K562 (cell line): ENCODE results near the gene TTC28. TPM values are rescaled to one million over a fixed set of nuclear protein-coding genes. Genes with fewer than 3 reads are reported as not detected.

Experiments used
- ATAC-seq: fragments of 200-7000 bp; cut with Tn5 transposase; 3 replicates; pipeline ENCODE4 v1.9.1; 2020; ENCODE audit warnings: moderate library complexity
- BruUV-seq: library from RNA; stranded (reverse); fragments of 400-500 nt; replicated peaks from 2 replicates; lab custom pipeline; 2021; lab: Mats Ljungman, UMichigan
- CTCF ChIA-PET: fragments of 300-600 bp; formaldehyde crosslinking; extraction: SDS; loops from one replicate; lab custom pipeline; 2021; ENCODE audit warnings: low intra/inter-chr PET ratio; lab: Yijun Ruan, JAX
- POLR2A ChIA-PET: fragments of 300-600, 350-650 bp; sonication (Branson Sonifier 250); formaldehyde crosslinking; extraction: SDS; loops from one replicate; lab custom pipeline; 2021; ENCODE audit warnings: antibody characterized with exemption, inconsistent platforms; lab: Yijun Ruan, JAX
- DNase-seq, 4 experiments: peaks; one replicate each; pipeline versions ENCODE4 v3.0.0 to v3.0.0-alpha.2; 2011 to 2018; ENCODE audit warnings: low spot score in 3 of 4, mixed read lengths in 3 of 4; ENCODE audit errors: extremely low read depth in 1 of 4
- FAIRE-seq: peaks from 2 replicates; lab custom pipeline; 2011; peaks lifted over from hg19 to GRCh38; lab: Jason Lieb, UNC
- H2AFZ ChIP-seq: 2 replicates; pipeline ENCODE4 v1.6.0; 2011; ENCODE audit warnings: low read depth, low read length, control low read depth, inconsistent platforms
- H3K27ac ChIP-seq: fragments of 200-600 bp; 3 replicates; pipeline ENCODE4 v1.8.0; 2011; ENCODE audit warnings: low read depth, mild to moderate bottlenecking, control low read depth, inconsistent platforms, low read length, moderate library complexity, mixed read lengths; ENCODE audit errors: extremely low read depth
- H3K27me3 ChIP-seq, 2 experiments: fragments of 300-600 bp in 1 of 2; 2 replicates in 1 of 2; 3 replicates in 1 of 2; pipeline versions ENCODE4 v1.6.0 to v1.8.0; 2011; ENCODE audit warnings: inconsistent platforms in 2 of 2, low read length in 2 of 2, mild to moderate bottlenecking in 1 of 2, mixed read lengths in 1 of 2, moderate library complexity in 1 of 2; ENCODE audit not compliant: control insufficient read depth in 2 of 2, insufficient read depth in 2 of 2
- H3K36me3 ChIP-seq: fragments of 300-600 bp; 3 replicates; pipeline ENCODE4 v1.8.0; 2011; ENCODE audit warnings: mild to moderate bottlenecking, low read length, inconsistent platforms; ENCODE audit not compliant: control insufficient read depth, insufficient read depth
- H3K4me1 ChIP-seq, 2 experiments: fragments of 200-600 bp in 1 of 2; replicated peaks in 1 of 2; 2 replicates in 1 of 2; 3 replicates in 1 of 2; pipeline versions ENCODE4 v1.5.1 to v1.8.0; 2011; ENCODE audit warnings: inconsistent platforms in 2 of 2, low read length in 2 of 2, mild to moderate bottlenecking in 1 of 2, mixed read lengths in 1 of 2, moderate library complexity in 1 of 2; ENCODE audit not compliant: control insufficient read depth in 2 of 2, insufficient read depth in 2 of 2
- H3K4me2 ChIP-seq: 2 replicates; pipeline ENCODE4 v1.6.1; 2011; ENCODE audit warnings: low read length, control low read depth, inconsistent platforms, mixed read lengths; ENCODE audit not compliant: insufficient read depth
- H3K4me3 ChIP-seq: fragments of 200-600 bp; sonication (generic), shearing (Covaris generic); 2 replicates; pipeline ENCODE4 v1.5.1; 2016; ENCODE audit warnings: control low read depth, inconsistent platforms
- H3K79me2 ChIP-seq: fragments of 200-600 bp; 3 replicates; pipeline ENCODE4 v1.8.0; 2011; ENCODE audit warnings: low read length, inconsistent platforms; ENCODE audit not compliant: control insufficient read depth, insufficient read depth
- H3K9ac ChIP-seq, 2 experiments: 2 replicates each; pipeline versions ENCODE4 v1.6.0 to v1.6.1; 2011; ENCODE audit warnings: low read depth in 2 of 2, low read length in 2 of 2, control low read depth in 1 of 2, inconsistent platforms in 1 of 2, mild to moderate bottlenecking in 1 of 2, mixed read lengths in 1 of 2; ENCODE audit not compliant: insufficient read depth in 1 of 2
- H3K9me1 ChIP-seq: one replicate; pipeline ENCODE4 v1.6.0; 2011; ENCODE audit warnings: inconsistent platforms, mild to moderate bottlenecking, low read length, moderate library complexity; ENCODE audit not compliant: control insufficient read depth, insufficient read depth
- H3K9me3 ChIP-seq: replicated peaks from 2 replicates; pipeline ENCODE4 v1.5.1; 2011; ENCODE audit warnings: low read depth, low read length, inconsistent platforms; ENCODE audit not compliant: control insufficient read depth, insufficient read depth
- H4K20me1 ChIP-seq: replicated peaks from 2 replicates; pipeline ENCODE4 v1.6.1; 2011; ENCODE audit warnings: low read length, inconsistent platforms, mixed read lengths; ENCODE audit not compliant: control insufficient read depth, insufficient read depth
- ARHGAP35 ChIP-seq: fragments of 450-650 bp; IDR thresholded peaks from 2 replicates; pipeline ENCODE4 v1.6.1; 2018; ENCODE audit not compliant: partially characterized antibody
- BACH1 ChIP-seq: fragments of 200-800 bp; sonication (Bioruptor generic); IDR thresholded peaks from 2 replicates; pipeline ENCODE4 v1.6.1; 2016; ENCODE audit warnings: missing genetic modification characterization, missing compliant biosample characterization
- CBFA2T3 ChIP-seq: fragments of 450-650 bp; IDR thresholded peaks from 2 replicates; pipeline ENCODE4 v1.6.1; 2017
- CBX2 ChIP-seq: fragments of 200-600 bp; sonication (generic); IDR thresholded peaks from one replicate; pipeline ENCODE4 v1.6.1; 2012; ENCODE audit warnings: mild to moderate bottlenecking, low read length, inconsistent platforms; ENCODE audit not compliant: insufficient read depth, poor library complexity, severe bottlenecking
- CHD1 ChIP-seq: fragments of 200-600 bp; sonication (generic); IDR thresholded peaks from one replicate; pipeline ENCODE4 v1.6.1; 2012; ENCODE audit warnings: mild to moderate bottlenecking, moderate library complexity, low read length, inconsistent platforms
- EP300 ChIP-seq: IDR thresholded peaks from 2 replicates; pipeline ENCODE4 v1.6.1; 2012; ENCODE audit warnings: low read length, improper control_type of control experiment
- HDAC6 ChIP-seq: IDR thresholded peaks from 2 replicates; pipeline ENCODE4 v1.6.1; 2012; ENCODE audit warnings: low read depth, mild to moderate bottlenecking, control low read depth, inconsistent platforms, low read length, moderate library complexity
- HINFP ChIP-seq: fragments of 450-650 bp; conservative IDR thresholded peaks from 2 replicates; pipeline ENCODE4 v1.6.1; 2016; ENCODE audit warnings: missing genetic modification characterization, low read depth, mild to moderate bottlenecking, control low read depth, missing compliant biosample characterization
- ILK ChIP-seq: fragments of 450-650 bp; IDR thresholded peaks from 2 replicates; pipeline ENCODE4 v1.6.1; 2016; ENCODE audit warnings: missing genetic modification characterization, low read depth, mild to moderate bottlenecking, missing compliant biosample characterization, moderate library complexity, borderline replicate concordance
- RFX7 ChIP-seq: fragments of 250-450 bp; sonication (Bioruptor Pico); IDR thresholded peaks from 2 replicates; pipeline ENCODE4 v1.5.1; 2021; ENCODE audit warnings: mild to moderate bottlenecking
- SIRT6 ChIP-seq: IDR thresholded peaks from one replicate; pipeline ENCODE4 v1.6.1; 2012; ENCODE audit warnings: low read depth, mild to moderate bottlenecking, control low read depth, inconsistent platforms, low read length, moderate library complexity
- ZBTB34 ChIP-seq: fragments of 250-450 bp; sonication (Bioruptor Pico); IDR thresholded peaks from 2 replicates; pipeline ENCODE4 v1.8.0; 2021; ENCODE audit warnings: mild to moderate bottlenecking, moderate library complexity
- ZBTB8A ChIP-seq: fragments of 450-650 bp; IDR thresholded peaks from 2 replicates; pipeline ENCODE4 v1.6.1; 2018; ENCODE audit warnings: mild to moderate bottlenecking, moderate library complexity; ENCODE audit not compliant: partially characterized antibody
- ZFP36 ChIP-seq: fragments of 150-350 bp; IDR thresholded peaks from 2 replicates; pipeline ENCODE4 v1.6.1; 2018; ENCODE audit warnings: low read length, low read depth; ENCODE audit not compliant: partially characterized antibody
- ZNF184 ChIP-seq: sonication (generic); formaldehyde crosslinking; IDR thresholded peaks from 2 replicates; pipeline ENCODE4 v1.5.0; 2020; ENCODE audit warnings: missing genetic modification reagents
- ZNF354B ChIP-seq: fragments of 250-450 bp; sonication (Bioruptor Pico); IDR thresholded peaks from 2 replicates; pipeline ENCODE4 v1.4.0; 2020
- ZNF699 ChIP-seq: fragments of 250-450 bp; sonication (Bioruptor Pico); IDR thresholded peaks from 2 replicates; pipeline ENCODE4 v1.8.0; 2021; ENCODE audit warnings: mild to moderate bottlenecking, moderate library complexity; ENCODE audit not compliant: insufficient replicate concordance
- WGBS: fragments of 100-300 bp; shearing (Covaris generic); methylation state at CpG from one replicate; pipeline ENCODE4 v1.1.6; 2016; ENCODE audit warnings: low coverage, mixed read lengths; ENCODE audit not compliant: insufficient coverage; ENCODE audit errors: missing lambda C conversion rate; 5-methylcytosine and 5-hydroxymethylcytosine counted together
- in situ Hi-C: fragments of 300-500 bp; cut with MboI; formaldehyde crosslinking; loops from 4 replicates; pipeline ENCODE4 v1.15.0; 2018; ENCODE audit warnings: inconsistent platforms, mixed read lengths
- intact Hi-C: fragments of 100-400 bp; cut with micrococcal nuclease; formaldehyde crosslinking; loops from 2 replicates; pipeline ENCODE4 v1.14.2; 2022
- polyA plus RNA-seq, 8 experiments: library from polyadenylated mRNA; depleted of rRNA in 4 of 8; stranded (reverse) in 5 of 8; unstranded in 3 of 8; fragments of >200 nt; fragmentation: Nextera tagmentation in 2 of 8; fragmentation: Illumina TruSeq in 1 of 8; extraction: Ambion mirVana in 2 of 8; extraction: Trizol in 1 of 8; gene quantifications; 2 replicates each; pipeline versions ENCODE4 v1.2.1 to v1.2.3, GENCODE V29; 2011 to 2014; ENCODE audit warnings: inconsistent platforms in 1 of 8, missing spikeins in 1 of 8
- total RNA-seq, 7 experiments: library from RNA; depleted of rRNA in 6 of 7; stranded (reverse); fragments of >200 nt in 6 of 7; fragmentation: Illumina TruSeq in 2 of 7; extraction: Trizol in 2 of 7; gene quantifications; 2 replicates each; pipeline versions ENCODE4 v1.2.1 to v1.2.3, GENCODE V29; 2011 to 2021; ENCODE audit warnings: low replicate concordance in 1 of 7

TTC28 gene
- total and polyA plus RNA-seq, 9 of the 15 experiments (the other 6 are each of a cell fraction or from before 2014, with no cell fraction given) = 0.22 to 10.7 (median 3.1) TPM

- ChIA-PET POLR2A (no interaction called here), CTCF (no interaction called here)
- no TSS peak for BruUV-seq
- no peaks in the 10 kb centered on the region for H4K20me1 ChIP-seq
- no peaks in the 10 kb centered on the region for H3K36me3 ChIP-seq
- no peak for TF ChIP-seq ZFP36
- TF ChIP-seq CBFA2T3 = no peak
- TF ChIP-seq ZNF354B (CRISPR knock-in tag) = no peak
- TF ChIP-seq ZNF184 (CRISPR knock-in tag) = no peak
- no peak for TF ChIP-seq RFX7 (CRISPR knock-in tag)
- TF ChIP-seq ARHGAP35 = no peak
- TF ChIP-seq SIRT6 = no peak
- no peak for TF ChIP-seq ZNF699
- TF ChIP-seq HINFP (tag) = no peak
- no peak for TF ChIP-seq ZBTB34 (CRISPR knock-in tag)
- TF ChIP-seq ZBTB8A = no peak
- TF ChIP-seq EP300 = no peak
- TF ChIP-seq CBX2 = no peak
- no peak for TF ChIP-seq CHD1
- TF ChIP-seq HDAC6 = no peak
- no peak for TF ChIP-seq ILK (tag)
- no peak for TF ChIP-seq BACH1 (tag)
- WGBS = 88% methylated on average over 2 of the region's 2 CpGs
- H3K9me3 ChIP-seq = no peaks in the 10 kb centered on the region
- H3K9me1 ChIP-seq = no peaks in the 10 kb centered on the region
- no peaks in the 10 kb centered on the region for H3K79me2 ChIP-seq
- FAIRE-seq (no peak), ATAC-seq (no peak), DNase-seq (no peak)
- H2AFZ ChIP-seq = no peak overlapping the region
- intact Hi-C loops = no loop called here
- no peak overlapping the region for H3K4me2 ChIP-seq
- no peak overlapping the region for H3K9ac ChIP-seq
- no peaks in the 10 kb centered on the region for H3K4me1 ChIP-seq
- no peak overlapping the region for H3K27ac ChIP-seq
- in situ Hi-C loops = no loop called here
- H3K4me3 ChIP-seq = no peak overlapping the region
- no peaks in the 10 kb centered on the region for H3K27me3 ChIP-seq
Observed at GRCh38 chr22:28639321-28639720, 40.3 kb downstream of the TTC28 start.
